GM19099 (cell line): ENCODE measurements around the gene WNT3.

Experiments
- POLR2A ChIP-seq: IDR thresholded peaks from 3 replicates; pipeline ENCODE4 v1.6.1; 2011; ENCODE audit warnings: low read depth; ENCODE audit not compliant: insufficient read length; ENCODE audit errors: extremely low read depth

The WNT3 gene, protein sequence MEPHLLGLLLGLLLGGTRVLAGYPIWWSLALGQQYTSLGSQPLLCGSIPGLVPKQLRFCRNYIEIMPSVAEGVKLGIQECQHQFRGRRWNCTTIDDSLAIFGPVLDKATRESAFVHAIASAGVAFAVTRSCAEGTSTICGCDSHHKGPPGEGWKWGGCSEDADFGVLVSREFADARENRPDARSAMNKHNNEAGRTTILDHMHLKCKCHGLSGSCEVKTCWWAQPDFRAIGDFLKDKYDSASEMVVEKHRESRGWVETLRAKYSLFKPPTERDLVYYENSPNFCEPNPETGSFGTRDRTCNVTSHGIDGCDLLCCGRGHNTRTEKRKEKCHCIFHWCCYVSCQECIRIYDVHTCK

DNA sequence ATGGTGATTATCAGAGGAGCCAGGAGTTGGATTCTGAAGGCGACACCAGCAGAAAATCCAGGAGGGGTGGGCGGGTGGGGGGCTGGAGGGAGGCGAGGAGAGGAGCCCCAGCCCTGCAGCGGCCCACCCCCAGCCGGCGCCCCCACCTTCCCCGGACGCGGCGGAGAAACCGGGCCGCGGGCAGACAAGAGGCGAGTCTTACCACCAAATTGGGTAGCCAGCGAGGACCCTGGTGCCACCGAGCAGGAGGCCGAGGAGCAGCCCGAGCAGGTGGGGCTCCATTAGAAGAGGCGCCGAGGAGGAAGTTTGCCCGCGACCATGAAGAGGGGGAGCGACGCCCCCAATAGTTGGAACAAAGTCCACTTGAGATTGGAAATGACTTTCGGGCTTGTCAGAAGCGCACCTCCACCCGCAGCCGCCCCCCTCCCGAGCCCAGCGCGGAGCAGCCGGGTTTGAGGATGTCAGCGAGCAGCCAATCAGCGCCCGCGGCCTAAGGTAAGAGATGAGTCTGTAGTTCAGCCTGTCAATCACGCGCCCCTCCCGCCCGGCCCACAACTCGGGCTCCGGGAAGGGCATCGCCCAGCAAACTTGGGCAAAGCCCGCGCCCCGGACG, at the start of gene WNT3:
Gene WNT3, minus strand, starts transcription at position 377 of the 613 bp plus-strand sequence. Its CDS starts 95 bp downstream, at position 282.
- TF ChIP-seq POLR2A, result no peak

DNA sequence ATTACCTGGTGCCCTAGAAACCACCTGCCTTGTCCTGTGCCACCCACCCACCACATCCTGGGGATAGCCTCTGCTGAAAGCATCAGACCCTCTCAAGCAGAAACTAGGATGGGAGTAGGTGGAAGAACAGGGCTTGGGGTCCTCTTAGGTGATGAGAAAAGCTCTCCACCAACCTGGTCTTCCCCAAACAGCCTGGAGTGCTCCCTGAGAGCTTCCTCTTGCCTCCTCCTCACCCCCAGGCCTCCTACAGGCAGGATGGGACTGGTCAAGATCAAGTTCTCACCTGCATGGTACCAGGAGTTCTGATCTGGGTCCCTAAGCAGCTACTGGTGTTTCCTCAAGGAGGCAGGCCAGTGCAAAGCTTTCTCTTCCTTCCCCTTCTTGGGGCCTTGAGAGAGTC, 48.3 kb upstream of the WNT3 start:
- TF ChIP-seq POLR2A, result no peak

DNA sequence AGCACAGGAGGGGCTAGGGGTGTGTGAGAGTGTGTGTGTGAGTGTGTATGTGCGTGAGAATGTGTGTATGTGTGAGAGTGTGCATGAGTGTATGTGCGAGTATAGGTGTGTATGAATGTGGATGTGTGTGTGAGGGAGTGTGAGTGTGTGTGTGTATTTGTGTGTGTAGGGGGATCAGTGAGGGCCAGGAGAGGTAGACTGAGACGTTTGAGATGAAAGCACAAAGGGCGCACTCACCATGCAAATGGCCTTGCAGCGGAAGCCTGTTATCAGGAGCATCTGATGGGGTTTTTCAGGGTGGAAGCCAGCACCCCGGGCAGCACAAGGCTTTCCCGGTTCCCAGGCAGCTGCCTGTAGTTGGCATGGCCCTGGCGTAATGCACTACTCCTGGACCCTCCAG, 47.8 kb upstream of the WNT3 start:
- TF ChIP-seq POLR2A, result no peak

DNA sequence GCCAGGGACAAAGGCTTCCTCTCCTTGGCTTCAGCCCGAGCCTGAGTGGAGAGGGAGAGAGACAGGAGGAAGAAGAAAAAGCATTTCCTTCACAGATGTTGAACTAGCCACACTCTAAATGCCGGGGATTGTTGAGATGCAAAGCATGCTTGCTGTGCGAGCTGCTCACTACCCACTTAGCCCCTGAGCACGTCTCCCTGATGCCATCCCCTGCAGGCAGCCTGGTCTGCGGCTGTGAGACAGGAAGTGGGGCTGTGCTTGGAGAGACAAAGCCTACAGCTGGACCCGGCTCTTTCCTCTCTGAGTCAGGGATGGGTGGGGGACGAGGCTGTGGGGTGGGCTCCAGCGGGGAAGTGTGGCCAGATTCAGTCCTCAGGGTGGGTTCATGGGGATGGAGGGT, 46.6 kb upstream of the WNT3 start:
- no peak for TF ChIP-seq POLR2A

DNA sequence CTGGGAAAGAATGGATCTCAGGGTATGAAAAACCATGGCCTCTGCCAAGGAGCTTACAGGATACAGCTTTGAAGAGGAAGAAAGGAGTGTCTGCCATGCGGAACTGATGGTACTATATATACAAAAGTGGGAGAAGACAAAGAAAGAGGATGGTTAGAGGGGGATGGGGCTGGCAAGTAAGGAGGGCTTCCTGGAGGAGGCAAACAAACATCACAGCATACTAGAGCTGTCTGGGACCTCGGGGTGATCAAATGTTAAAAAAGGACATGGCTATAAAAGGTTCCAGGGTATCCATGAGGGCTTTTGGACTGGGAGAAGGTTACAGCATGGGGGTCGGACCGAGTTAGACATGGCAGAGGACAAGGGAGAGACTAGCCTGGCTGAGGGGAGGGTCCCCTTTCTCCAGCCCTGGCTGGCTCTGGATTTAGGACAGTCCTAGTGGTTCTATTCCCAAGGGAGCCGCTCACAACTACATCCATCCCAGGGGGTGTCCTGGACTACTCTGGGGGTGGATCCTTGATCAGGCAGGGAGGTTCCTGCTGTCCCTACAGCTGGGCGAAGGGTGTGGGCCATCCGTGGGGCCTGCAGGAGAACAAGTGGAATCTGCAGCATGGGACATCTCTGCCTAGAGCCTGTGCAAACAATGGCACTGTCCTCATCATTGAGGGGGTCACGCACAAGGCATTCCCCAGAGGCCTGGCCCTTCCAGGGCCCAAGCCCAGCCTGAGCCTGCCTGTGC, 45.1 kb upstream of the WNT3 start:
- no peak for TF ChIP-seq POLR2A

DNA sequence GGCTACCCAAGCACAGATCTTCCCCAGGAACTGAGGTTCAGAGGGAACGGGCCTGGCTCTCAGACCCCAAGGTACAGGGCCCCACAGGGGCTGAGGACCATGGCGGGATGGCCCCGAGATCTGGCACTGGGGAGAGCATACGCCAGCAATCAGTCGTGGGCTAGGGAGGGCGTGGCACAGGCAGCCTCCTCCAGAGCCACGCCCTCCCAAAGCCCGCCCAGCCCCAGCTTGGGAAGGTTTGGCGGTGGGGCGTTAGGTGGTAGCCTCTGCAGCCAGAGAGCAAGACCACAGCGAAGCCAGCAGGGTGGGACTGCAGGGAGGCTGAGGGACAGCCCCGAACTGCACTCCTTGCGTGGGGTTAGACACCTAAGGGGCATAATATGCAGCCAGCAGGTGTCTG, 44.5 kb upstream of the WNT3 start:
- TF ChIP-seq POLR2A, result no peak

DNA sequence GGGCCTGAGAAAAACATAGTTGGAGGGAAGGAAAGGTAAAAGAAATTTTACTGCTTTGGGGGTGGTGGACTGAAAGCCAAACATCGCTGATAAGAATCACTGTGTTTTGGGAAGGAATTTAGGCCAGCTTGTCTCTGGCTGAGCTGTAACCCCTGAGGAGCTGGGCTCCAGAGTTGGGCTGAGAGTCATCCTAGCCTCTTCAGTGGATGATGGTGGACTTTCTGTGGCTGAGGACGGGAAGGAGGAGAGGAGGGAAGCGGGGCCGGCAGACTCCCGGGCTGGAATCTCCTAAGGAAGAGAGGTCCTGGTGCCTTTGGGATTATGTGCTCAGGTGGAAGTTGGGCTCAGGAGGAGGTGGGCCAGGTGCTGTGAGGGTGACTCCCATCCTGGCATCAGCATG, 41.5 kb upstream of the WNT3 start:
- TF ChIP-seq POLR2A, result no peak

DNA sequence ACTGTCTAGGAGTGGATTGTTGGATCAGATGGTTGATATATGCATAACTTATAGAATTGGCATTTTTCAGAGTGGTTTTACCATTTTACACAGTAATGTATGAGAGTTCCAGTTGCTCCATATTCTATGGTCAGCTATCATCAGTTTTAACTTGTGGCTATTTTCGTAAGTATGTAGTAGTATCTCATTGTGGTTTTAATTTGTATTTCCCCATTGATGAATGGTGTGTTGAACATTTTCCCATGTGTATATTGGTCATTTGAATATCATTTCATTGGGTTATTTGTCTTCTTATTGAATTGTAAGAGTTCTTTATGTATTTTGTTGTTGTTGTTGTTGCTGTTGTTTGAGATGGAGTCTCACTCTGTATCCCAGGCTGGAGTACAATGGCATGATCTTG, 39.1 kb upstream of the WNT3 start:
- no peak for TF ChIP-seq POLR2A

DNA sequence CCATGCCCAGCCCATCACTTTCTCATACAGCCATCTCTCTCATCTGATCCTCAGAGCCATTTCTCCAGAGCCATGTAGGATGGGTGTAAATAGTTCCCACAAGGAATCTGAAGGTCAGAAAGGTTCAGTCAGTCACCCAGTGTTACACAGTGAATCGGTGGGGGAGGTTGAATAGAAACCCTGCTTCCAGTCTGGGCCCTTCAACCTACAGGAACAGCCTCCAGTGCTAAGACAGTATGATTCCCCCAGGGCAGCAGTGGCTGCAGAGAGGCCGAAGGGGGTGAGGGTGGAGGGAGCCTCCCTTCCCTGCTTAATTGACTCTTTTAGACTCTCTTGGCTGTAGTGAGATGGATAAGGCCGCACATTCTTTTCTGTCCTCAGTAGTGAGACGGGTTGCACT, 36.5 kb upstream of the WNT3 start:
- TF ChIP-seq POLR2A, result no peak

DNA sequence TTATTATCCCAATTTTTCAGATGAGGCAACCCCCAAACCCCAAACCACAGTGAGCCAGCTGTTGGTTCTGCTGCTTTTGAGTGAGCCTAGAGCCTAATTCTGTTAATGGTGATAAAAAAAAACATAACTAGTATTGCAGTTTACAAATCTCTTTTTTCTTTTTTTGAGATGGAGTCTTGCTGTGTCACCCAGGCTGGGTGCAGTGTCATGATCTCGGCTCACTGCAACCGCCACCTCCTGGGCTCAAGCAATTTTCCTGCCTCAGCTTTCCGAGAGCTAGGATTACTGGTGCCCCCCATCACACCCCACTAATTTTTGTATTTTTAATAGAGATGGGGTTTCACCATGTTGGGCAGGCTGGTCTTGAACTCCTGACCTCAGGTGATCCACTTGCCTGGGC, 36.0 kb upstream of the WNT3 start:
- TF ChIP-seq POLR2A, result no peak

DNA sequence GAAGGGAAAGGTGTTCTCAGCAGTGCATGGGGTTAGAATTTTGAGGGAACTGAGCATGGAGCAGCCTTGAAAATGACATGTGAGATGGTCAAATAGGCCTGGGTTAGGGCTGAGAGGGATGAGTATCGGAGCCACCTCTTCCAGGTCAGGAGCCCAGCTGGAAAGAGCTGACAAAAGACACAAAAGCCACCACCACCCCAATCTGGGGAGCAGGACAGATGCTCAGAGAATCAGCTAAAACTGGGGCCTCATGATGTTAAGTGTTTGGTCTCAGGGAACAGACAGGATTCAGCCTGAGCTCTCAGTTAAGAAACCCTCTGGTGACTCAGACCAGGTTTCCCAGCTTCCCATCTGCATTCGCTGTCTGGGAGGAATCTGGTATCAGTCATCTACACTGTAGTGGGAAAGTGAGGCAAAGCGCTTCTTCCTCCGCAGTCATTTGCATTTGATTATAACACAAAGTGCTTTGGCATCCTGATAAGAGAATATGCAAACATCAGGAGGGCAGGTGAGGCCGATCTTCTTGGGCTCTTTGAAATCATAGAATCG, 35.5 kb upstream of the WNT3 start:
- TF ChIP-seq POLR2A, result no peak

DNA sequence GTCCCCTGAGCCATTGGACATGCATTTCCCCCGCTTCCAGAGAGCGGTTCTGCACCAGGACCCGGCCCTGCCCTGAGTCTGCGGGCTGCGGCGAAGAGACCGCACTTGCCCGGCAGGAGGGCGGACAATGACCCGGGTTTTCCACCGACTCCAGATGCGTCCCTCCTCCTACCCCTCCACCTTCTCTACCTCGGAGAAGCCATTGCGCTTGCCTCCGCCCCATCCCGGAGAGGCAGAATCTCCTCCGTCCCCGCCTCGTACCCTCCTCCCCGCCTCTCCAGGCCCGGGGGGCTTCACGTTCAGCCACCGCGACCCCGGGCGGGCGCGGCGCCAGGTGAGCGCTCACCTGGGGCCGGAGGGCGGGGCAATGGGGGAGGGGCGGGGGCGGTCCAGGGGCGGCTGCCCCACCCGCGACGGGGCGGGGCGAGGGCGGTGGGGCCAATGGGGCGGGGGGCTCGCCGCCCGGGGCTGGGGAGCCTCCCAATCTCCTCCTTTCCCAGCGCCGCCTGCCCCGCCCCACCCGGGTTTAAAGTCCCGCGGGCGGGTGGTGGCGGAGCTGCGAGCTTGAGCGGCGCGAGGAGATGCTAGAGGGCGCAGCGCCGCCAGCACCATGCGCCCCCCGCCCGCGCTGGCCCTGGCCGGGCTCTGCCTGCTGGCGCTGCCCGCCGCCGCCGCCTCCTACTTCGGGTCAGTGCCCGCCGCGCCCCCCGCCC, 32.7 kb upstream of the WNT3 start, which contains the start of gene WNT9B:
Gene WNT9B, plus strand, starts transcription at position 555 of the 713 bp plus-strand sequence. Its CDS starts 56 bp downstream, at position 611.
- no peak for TF ChIP-seq POLR2A

DNA sequence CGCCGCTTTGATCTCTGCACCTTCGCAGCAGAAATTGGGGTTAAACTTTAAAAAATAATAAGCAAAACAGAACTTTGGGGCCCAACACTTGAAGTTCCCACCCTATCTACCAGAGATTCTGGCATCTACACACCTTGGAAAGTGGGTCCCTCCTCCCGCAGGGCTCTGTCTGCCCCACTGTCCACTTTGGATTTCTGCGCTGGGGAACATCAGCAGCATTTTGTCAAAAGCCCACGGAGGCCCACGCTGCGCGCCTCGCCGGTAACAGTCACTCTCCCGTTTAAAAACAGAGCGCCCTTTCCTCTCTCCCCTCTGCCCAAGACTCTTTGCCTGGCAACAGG, 32.2 kb upstream of the WNT3 start:
- TF ChIP-seq POLR2A, result no peak

DNA sequence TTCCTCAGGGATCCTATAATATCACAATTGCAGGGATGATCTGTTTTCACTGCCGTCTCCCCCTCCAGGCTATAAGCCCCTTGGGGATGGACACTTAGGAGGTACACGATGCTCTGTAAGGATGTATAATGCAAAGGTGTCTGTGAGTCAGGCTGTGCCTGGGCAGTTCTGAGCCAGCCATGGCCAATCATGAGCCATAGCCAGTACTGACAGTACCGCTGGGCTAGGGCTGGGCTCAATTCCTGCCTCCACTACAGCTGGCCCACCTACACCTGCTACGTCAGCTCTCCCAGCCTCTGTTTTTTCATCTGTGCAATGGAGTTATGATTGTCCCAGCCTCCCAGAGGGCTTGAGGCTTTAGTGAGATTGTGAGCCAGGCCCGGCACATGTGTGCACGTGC, 30.0 kb upstream of the WNT3 start:
- TF ChIP-seq POLR2A, result no peak
